ENCODE data around the gene PIK3C2A. TPM values are rescaled to one million over a fixed set of nuclear protein-coding genes. Genes with fewer than 3 reads are reported as not detected.

PIK3C2A gene
- total and polyA plus RNA-seq, 10 of the 15 experiments (the other 5 are each of a cell fraction or from before 2014, with no cell fraction given), result 1.6 to 20.6 (median 9.1) TPM

DNA sequence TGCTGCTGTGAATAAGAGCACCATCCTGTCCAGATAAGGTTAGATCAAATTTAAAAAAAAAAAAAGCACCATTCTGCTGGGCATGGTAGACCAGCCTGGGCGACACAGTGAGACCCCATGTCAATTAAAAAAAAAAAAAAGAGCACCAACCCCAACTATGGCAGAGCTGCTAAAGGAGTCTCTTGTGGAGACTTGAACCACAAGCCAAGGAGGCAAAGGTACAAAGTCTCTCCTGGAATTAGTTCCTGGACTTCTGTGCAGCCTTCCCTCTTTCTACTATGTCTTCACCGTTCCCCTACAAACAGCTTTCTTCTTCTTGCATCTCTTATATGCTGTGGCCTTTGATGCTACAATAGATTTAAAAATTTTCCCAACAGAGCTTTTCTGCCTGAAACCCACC lies 1.3 kb downstream of the PIK3C2A start:
- H3K4me3 ChIP-seq, result peak overlapping the region; percentile 95; the same call in 1 of the 2 replicates
- H3K4me2 ChIP-seq (ENCODE audit: control insufficient read depth, insufficient read depth), result peak overlapping the region; percentile 79; the same call in 1 of the 2 replicates
- H3K36me3 ChIP-seq (ENCODE audit: control insufficient read depth in 2 of 2, insufficient read depth in 2 of 2, low read length in 1 of 2), result no peaks in the 10 kb centered on the region
- ChIA-PET POLR2A (interaction anchor here (0.6 kb wide), 1 partner anchor 14 kb away, joined by 3 read pairs; no protein-coding TSS in a partner anchor), RAD21 (ENCODE audit: unreplicated experiment) (no interaction called here), SMC1A (ENCODE audit: uncharacterized antibody, unreplicated experiment) (interaction anchor here (1.1 to 2.1 kb wide), 6 partner anchors 9 to 260 kb away, joined by 3 to 8 read pairs (median 4); partner anchors contain the start of gene RPS13), CTCF (interaction anchor here (1.0 to 1.4 kb wide), 3 partner anchors 13 to 421 kb away, joined by 3 to 4 read pairs (median 3); no protein-coding TSS in a partner anchor)
- intact Hi-C loops (cut with micrococcal nuclease; ENCODE audit: unreplicated experiment) (loop anchor here (10.0 kb wide), 1 partner anchor 262 kb away; no protein-coding TSS in a partner anchor), in situ Hi-C loops (cut with MboI) (no loop called here)
- BruUV-seq (replicated peaks), result TSS peak; percentile 78
- peaks cover 3% of the 10 kb centered on the region for H3K4me1 ChIP-seq (ENCODE audit: control insufficient read depth, insufficient read depth, low read length)
- H3K9ac ChIP-seq (ENCODE audit: control insufficient read depth, insufficient read depth, low read length), result peak overlapping the region; percentile 93; the same call in 1 of the 2 replicates
- no peaks in the 10 kb centered on the region for H4K20me1 ChIP-seq (ENCODE audit: control insufficient read depth, insufficient read depth)
- peaks cover 14% of the 10 kb centered on the region for H3K79me2 ChIP-seq (ENCODE audit: control insufficient read depth, insufficient read depth, low read length)
- FAIRE-seq (no peak), DNase-seq (ENCODE audit: low read depth, low spot score) (no peak), ATAC-seq (no peak)
- H3K27ac ChIP-seq (ENCODE audit: control insufficient read depth, insufficient read depth), result no peak overlapping the region
- no peak for TF ChIP-seq NFYB (IDR thresholded peaks at IDR 0.05; ENCODE audit: insufficient read depth, low read depth, low read length)
- TF ChIP-seq NRF1 (conservative IDR thresholded peaks at IDR 0.05; ENCODE audit: low read depth, low read length), result no peak
- no peak for TF ChIP-seq KAT2A (conservative IDR thresholded peaks at IDR 0.05; ENCODE audit: control insufficient read depth, low read depth, low read length)
- TF ChIP-seq CREB1 (IDR thresholded peaks at IDR 0.05; ENCODE audit: low read depth), result no peak
- TF ChIP-seq, protein P1, sequence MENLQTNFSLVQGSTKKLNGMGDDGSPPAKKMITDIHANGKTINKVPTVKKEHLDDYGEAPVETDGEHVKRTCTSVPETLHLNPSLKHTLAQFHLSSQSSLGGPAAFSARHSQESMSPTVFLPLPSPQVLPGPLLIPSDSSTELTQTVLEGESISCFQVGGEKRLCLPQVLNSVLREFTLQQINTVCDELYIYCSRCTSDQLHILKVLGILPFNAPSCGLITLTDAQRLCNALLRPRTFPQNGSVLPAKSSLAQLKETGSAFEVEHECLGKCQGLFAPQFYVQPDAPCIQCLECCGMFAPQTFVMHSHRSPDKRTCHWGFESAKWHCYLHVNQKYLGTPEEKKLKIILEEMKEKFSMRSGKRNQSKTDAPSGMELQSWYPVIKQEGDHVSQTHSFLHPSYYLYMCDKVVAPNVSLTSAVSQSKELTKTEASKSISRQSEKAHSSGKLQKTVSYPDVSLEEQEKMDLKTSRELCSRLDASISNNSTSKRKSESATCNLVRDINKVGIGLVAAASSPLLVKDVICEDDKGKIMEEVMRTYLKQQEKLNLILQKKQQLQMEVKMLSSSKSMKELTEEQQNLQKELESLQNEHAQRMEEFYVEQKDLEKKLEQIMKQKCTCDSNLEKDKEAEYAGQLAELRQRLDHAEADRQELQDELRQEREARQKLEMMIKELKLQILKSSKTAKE (IDR thresholded peaks at IDR 0.05; ENCODE audit: low read depth, poor library complexity, severe bottlenecking), result no peak
- no peak for TF ChIP-seq SUPT20H (IDR thresholded peaks at IDR 0.05; ENCODE audit: borderline replicate concordance, control insufficient read depth, low read depth, low read length)
- no peak for TF ChIP-seq STAT1 (conservative IDR thresholded peaks at IDR 0.05)
- no peak for TF ChIP-seq FOS (IDR thresholded peaks at IDR 0.05; ENCODE audit: borderline replicate concordance, extremely low read depth, insufficient read length)
- TF ChIP-seq CREM (IDR thresholded peaks at IDR 0.05; ENCODE audit: low read depth), result no peak
- H2AFZ ChIP-seq (ENCODE audit: control insufficient read depth, low read depth, low read length), result no peak overlapping the region
- no peaks in the 10 kb centered on the region for H3K27me3 ChIP-seq (replicated peaks in 1 of 2; ENCODE audit: control insufficient read depth in 2 of 2, insufficient read depth in 2 of 2, low read length in 1 of 2)
- WGBS (ENCODE audit: insufficient coverage, insufficient replicate concordance, low lambda C conversion rate, missing lambda C conversion rate), result 76% methylated on average over 2 of the region's 2 CpGs
- H3K9me3 ChIP-seq (replicated peaks; ENCODE audit: control insufficient read depth, insufficient read depth, low read length), result no peaks in the 10 kb centered on the region

Data from GM12878 (cell line).